Breast epithelium (tissue), 4 donors: ENCODE results near the gene NKIRAS2. TPM values are rescaled to one million over a fixed set of nuclear protein-coding genes. Genes with fewer than 3 reads are reported as not detected.
A peak's percentile ranks its signal among the peaks of the same experiment; 100 is the strongest.

Source experiments
- DNase-seq, 2 donors: peaks; one replicate each; pipeline ENCODE4 v3.0.0-alpha.2; 2019; ENCODE audit warnings: low spot score in 2 of 2
- H3K27ac ChIP-seq, 2 donors: fragments of 200-600 bp; sonication (generic) in 1 of 2; one replicate each; pipeline ENCODE4 v1.5.1; 2016 to 2019; ENCODE audit warnings: mild to moderate bottlenecking in 1 of 2
- H3K27me3 ChIP-seq, 2 donors: fragments of 200-600 bp; sonication (generic) in 1 of 2; one replicate each; pipeline versions ENCODE4 v1.5.1 to v1.6.0; 2017 to 2019; ENCODE audit warnings: control low read depth in 1 of 2, mild to moderate bottlenecking in 1 of 2
- H3K36me3 ChIP-seq: fragments of 200-600 bp; one replicate; pipeline ENCODE4 v1.5.1; 2019
- H3K4me1 ChIP-seq, 2 donors: fragments of 200-600 bp; sonication (generic); one replicate each; pipeline ENCODE4 v1.5.1; 2016 to 2019; ENCODE audit warnings: control low read depth in 1 of 2
- H3K4me3 ChIP-seq, 3 donors: fragments of 200-600 bp; sonication (generic); 1 replicate in 2 of 3; 2 replicates in 1 of 3; pipeline ENCODE4 v1.5.1; 2016 to 2019; ENCODE audit warnings: mild to moderate bottlenecking in 3 of 3, moderate library complexity in 2 of 3
- H3K9me3 ChIP-seq, 2 donors: fragments of 200-600 bp; sonication (generic) in 1 of 2; one replicate each; pipeline ENCODE4 v1.5.1; 2016 to 2019; ENCODE audit warnings: control low read depth in 1 of 2
- CTCF ChIP-seq, 3 donors: fragments of 450-650 bp; IDR thresholded peaks; one replicate each; pipeline ENCODE4 v1.5.1; 2016 to 2017; ENCODE audit warnings: antibody characterized with exemption in 3 of 3, mild to moderate bottlenecking in 3 of 3, moderate library complexity in 3 of 3
- POLR2A ChIP-seq: fragments of 450-650 bp; IDR thresholded peaks from one replicate; pipeline ENCODE4 v1.6.1; 2016; ENCODE audit warnings: antibody characterized with exemption, mild to moderate bottlenecking, moderate library complexity
- POLR2AphosphoS5 ChIP-seq, 3 donors: sonication (generic); formaldehyde crosslinking; IDR thresholded peaks; one replicate each; pipeline ENCODE4 v1.6.1; 2017; ENCODE audit warnings: antibody characterized with exemption in 3 of 3
- intact Hi-C: fragments of 100-400 bp; cut with DNase I; formaldehyde crosslinking; loops from one replicate; pipeline ENCODE4 v1.15.1; 2023; ENCODE audit warnings: low total_unique reads
- total RNA-seq, 3 donors: library from RNA; depleted of rRNA; stranded (reverse); fragments of >200 nt; gene quantifications; one replicate each; pipeline ENCODE4 v1.1.0, GENCODE V29; 2016

The NKIRAS2 gene
- total RNA-seq, 3 donors from 2014 or later = 21.6 to 33.8 (median 22.5) TPM

GRCh38 chr17:41973408-41973811 is 46.5 kb upstream of the NKIRAS2 start:
- Histone ChIP-seq H3K4me1 (peaks cover 11 to 29% of the 10 kb centered on the region in 2 donors), H3K9me3 (no peaks in the 10 kb centered on the region), H3K27me3 (no peaks in the 10 kb centered on the region), H3K27ac (peak overlapping the region; percentile 79 to 83), H3K36me3 (no peaks in the 10 kb centered on the region), H3K4me3 (peak overlapping the region in 1 of 3 donors; percentile 32)
- TF ChIP-seq POLR2A (no peak), POLR2AphosphoS5 (IDR thresholded peaks at IDR 0.05) (no peak), CTCF (IDR thresholded peaks at IDR 0.05) (no peak)
- intact Hi-C loops = no loop called here
- no peak for DNase-seq

GRCh38 chr17:41974031-41974430 is 45.9 kb upstream of the NKIRAS2 start:
- Histone ChIP-seq H3K36me3 (no peaks in the 10 kb centered on the region), H3K27ac (peak overlapping the region in 1 of 2 donors; percentile 79), H3K27me3 (no peaks in the 10 kb centered on the region), H3K4me3 (no peak overlapping the region), H3K4me1 (peaks cover 11 to 23% of the 10 kb centered on the region in 2 donors), H3K9me3 (no peaks in the 10 kb centered on the region)
- intact Hi-C loops = no loop called here
- DNase-seq = no peak
- no peak for TF ChIP-seq CTCF (IDR thresholded peaks at IDR 0.05)

- intact Hi-C loops = no loop called here
- Histone ChIP-seq H3K27ac (peak overlapping the region in 1 of 2 donors; percentile 79), H3K4me3 (no peak overlapping the region), H3K4me1 (peaks cover 11 to 22% of the 10 kb centered on the region in 2 donors), H3K27me3 (no peaks in the 10 kb centered on the region), H3K36me3 (no peaks in the 10 kb centered on the region), H3K9me3 (no peaks in the 10 kb centered on the region)
- DNase-seq = no peak
- TF ChIP-seq POLR2A (no peak), CTCF (IDR thresholded peaks at IDR 0.05) (no peak)
Measured at GRCh38 chr17:41974658-41975057, 45.2 kb upstream of the NKIRAS2 start.

DNA sequence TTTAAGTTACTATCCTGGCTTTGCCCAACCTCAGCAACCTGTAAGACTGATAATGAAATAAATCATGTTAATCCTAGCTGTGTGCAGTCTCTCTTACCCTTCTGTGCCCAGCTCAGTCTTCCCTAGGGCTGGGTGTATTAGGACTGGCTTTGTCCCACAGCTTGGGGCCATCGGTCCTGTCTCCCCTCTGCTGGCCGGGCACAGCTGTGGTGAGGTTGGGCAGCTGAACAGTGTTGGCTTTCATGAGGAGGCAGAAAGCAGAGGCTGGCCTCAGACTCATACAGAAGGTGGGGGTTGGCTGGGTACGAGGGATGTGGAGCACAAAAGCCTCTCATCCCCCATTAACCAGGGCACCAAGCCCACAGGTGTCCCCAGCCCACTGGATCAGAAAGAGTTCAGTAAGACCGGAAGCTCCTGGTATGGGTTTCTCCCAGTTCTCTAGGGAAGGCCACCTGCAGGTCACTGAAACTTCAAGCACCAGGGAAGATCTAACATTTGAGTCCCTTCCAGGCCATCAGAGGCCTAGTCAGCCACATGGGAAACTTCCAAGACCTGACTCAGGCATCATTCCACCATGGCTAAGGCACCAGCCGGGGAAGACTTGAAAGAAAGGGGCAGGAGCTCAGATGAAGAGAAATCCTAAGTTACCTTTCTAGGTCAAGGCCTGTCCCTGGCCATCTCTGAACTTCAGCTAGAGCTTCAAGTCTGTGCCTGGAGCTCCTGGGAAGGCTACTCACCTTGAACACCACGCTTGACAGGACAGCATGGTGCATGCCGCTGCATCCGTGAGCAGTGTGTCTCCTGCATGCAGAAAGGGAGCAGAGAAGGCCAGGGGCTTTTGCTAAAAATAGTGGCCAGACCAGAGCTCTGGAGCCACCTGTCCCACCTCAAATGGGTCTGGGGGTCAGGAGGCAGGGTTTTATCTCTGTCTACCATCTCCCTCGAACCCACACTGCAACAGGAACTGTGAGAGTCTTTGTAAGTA is 44.5 kb upstream of the NKIRAS2 start:
- Histone ChIP-seq H3K9me3 (no peaks in the 10 kb centered on the region), H3K4me3 (no peak overlapping the region), H3K27me3 (no peaks in the 10 kb centered on the region), H3K27ac (peak overlapping the region; percentile 66 to 79), H3K36me3 (no peaks in the 10 kb centered on the region), H3K4me1 (peaks cover 11 to 22% of the 10 kb centered on the region in 2 donors)
- no peak for TF ChIP-seq CTCF (IDR thresholded peaks at IDR 0.05)
- TF ChIP-seq POLR2A = no peak
- TF ChIP-seq POLR2AphosphoS5 (IDR thresholded peaks at IDR 0.05) = no peak
- intact Hi-C loops = no loop called here
- DNase-seq = no peak

DNA sequence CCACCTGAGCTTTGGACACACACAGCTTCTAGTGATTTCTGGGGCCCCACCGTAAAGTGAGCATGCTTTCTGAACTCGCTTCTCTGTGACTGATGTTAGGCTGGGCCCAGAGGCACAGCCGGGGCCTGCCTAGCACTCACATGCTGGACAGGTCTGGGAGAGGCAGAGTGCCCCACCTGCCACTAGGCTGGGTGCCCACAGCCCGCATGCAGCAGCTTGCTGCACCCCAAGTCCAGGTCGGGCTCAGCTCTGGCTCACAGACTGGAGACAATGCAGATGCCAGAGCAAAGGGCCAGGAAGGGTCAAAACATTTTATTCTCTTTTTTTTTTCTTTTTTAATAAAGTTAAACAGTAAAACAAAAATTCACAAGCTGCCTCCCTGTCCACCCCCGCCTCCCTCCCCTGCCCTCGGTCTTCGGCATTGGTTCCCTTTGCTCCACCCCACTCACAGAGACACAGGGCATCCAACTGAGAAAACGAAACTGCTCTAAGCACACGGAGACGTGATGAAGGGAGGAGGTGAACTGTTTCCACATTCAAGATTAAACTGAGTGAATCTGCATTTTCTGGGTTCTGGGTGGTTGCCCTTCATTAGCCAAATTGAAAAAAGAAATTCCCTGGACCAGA is 43.6 kb upstream of the NKIRAS2 start:
- Histone ChIP-seq H3K4me3 (peak overlapping the region in 1 of 3 donors; percentile 0), H3K9me3 (no peaks in the 10 kb centered on the region), H3K4me1 (peaks cover 11 to 17% of the 10 kb centered on the region in 2 donors), H3K27ac (peak overlapping the region; percentile 64 to 66), H3K27me3 (no peaks in the 10 kb centered on the region), H3K36me3 (no peaks in the 10 kb centered on the region)
- DNase-seq = no peak
- TF ChIP-seq CTCF (IDR thresholded peaks at IDR 0.05) = no peak
- no peak for TF ChIP-seq POLR2AphosphoS5 (IDR thresholded peaks at IDR 0.05)
- TF ChIP-seq POLR2A = no peak
- intact Hi-C loops = no loop called here
